ENCODE data around the gene TNIK. TPM values are rescaled to one million over a fixed set of nuclear protein-coding genes. Genes with fewer than 3 reads are reported as not detected.
A peak's percentile ranks its signal among the peaks of the same experiment; 100 is the strongest.

The TNIK gene
- total RNA-seq, 4 donors from 2014 or later, result 32.9 to 52.0 (median 40.2) TPM

DNA sequence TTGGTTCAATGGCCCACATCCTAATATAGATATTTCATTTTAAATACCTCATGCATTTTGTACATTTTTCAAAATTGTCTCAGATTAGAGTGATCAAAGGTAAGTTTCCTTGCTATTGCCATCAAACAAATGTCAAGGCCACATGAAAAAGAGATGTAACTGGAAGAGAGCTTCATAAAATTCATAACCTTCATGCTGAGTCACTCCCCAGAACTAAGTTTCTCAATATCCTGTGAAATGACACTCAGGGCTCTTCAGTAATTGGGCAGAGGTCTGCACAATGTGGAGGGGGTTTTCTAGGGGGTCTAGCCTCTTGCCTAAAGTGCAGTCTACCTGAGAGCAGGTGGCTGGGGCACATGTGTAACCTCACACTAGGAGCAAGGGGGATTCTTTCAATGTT, 281.5 kb downstream of the TNIK start:
- no peak for TF ChIP-seq POLR2A (IDR thresholded peaks at IDR 0.05)
- no peak for TF ChIP-seq EP300 (IDR thresholded peaks at IDR 0.05; ENCODE audit: low read depth)
- TF ChIP-seq, protein P1, sequence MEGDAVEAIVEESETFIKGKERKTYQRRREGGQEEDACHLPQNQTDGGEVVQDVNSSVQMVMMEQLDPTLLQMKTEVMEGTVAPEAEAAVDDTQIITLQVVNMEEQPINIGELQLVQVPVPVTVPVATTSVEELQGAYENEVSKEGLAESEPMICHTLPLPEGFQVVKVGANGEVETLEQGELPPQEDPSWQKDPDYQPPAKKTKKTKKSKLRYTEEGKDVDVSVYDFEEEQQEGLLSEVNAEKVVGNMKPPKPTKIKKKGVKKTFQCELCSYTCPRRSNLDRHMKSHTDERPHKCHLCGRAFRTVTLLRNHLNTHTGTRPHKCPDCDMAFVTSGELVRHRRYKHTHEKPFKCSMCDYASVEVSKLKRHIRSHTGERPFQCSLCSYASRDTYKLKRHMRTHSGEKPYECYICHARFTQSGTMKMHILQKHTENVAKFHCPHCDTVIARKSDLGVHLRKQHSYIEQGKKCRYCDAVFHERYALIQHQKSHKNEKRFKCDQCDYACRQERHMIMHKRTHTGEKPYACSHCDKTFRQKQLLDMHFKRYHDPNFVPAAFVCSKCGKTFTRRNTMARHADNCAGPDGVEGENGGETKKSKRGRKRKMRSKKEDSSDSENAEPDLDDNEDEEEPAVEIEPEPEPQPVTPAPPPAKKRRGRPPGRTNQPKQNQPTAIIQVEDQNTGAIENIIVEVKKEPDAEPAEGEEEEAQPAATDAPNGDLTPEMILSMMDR (IDR thresholded peaks at IDR 0.05), result no peak
- no peak for TF ChIP-seq POLR2AphosphoS5 (IDR thresholded peaks at IDR 0.05)

DNA sequence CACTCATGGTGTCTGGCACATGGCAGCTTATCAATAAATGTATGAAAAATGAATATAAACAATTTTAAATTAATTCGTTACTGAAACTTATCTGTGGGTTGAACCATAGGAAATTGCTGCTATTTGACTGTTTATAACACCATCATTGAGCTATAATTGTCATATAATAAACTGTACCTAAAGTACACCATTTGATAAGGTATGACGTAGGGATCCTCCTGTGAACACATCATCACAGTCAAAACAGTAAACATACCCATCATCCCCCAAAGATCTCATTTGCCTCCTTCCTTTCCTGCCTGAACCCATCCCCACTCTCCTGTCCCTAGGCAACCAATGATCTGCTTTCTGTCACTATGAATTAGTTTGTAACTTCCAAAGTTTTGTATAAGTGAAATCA, 282.7 kb downstream of the TNIK start:
- Histone ChIP-seq H3K4me3 (no peak overlapping the region), H3K4me1 (peaks cover 3 to 28% (median 18%) of the 10 kb centered on the region in 4 donors), H3K27ac (no peak overlapping the region), H3K27me3 (no peaks in the 10 kb centered on the region), H3K36me3 (no peaks in the 10 kb centered on the region), H3K9me3 (no peaks in the 10 kb centered on the region)
- in situ Hi-C loops (cut with MboI; ENCODE audit: low pct_ligation_motif_present in 1 of 4, low pct_unique_long_range_greater_than_20kb in 1 of 4, low sequenced_read_pairs in 3 of 4), result no loop called here
- no peak for DNase-seq
- intact Hi-C loops (cut with DNase I; ENCODE audit: low total_unique reads), result no loop called here
- WGBS, 2 donors (ENCODE audit: low coverage in 1 of 2), result 56 to 63% methylated on average over 2 of the region's 2 CpGs
- TF ChIP-seq, protein P1 (IDR thresholded peaks at IDR 0.05), result no peak
- TF ChIP-seq POLR2A (IDR thresholded peaks at IDR 0.05) (no peak), POLR2AphosphoS5 (IDR thresholded peaks at IDR 0.05) (no peak), EP300 (IDR thresholded peaks at IDR 0.05; ENCODE audit: low read depth) (no peak)

More for the DNA sequence above, 281.5 kb downstream of the TNIK start:
- Histone ChIP-seq H3K4me3 (no peak overlapping the region), H3K9me3 (no peaks in the 10 kb centered on the region), H3K27me3 (no peaks in the 10 kb centered on the region), H3K4me1 (peaks cover 3 to 30% (median 18%) of the 10 kb centered on the region in 4 donors), H3K27ac (no peak overlapping the region), H3K36me3 (no peaks in the 10 kb centered on the region)
- DNase-seq, result no peak
- in situ Hi-C loops (cut with MboI; ENCODE audit: low pct_ligation_motif_present in 1 of 4, low pct_unique_long_range_greater_than_20kb in 1 of 4, low sequenced_read_pairs in 3 of 4), result no loop called here
- intact Hi-C loops (cut with DNase I; ENCODE audit: low total_unique reads), result no loop called here

DNA sequence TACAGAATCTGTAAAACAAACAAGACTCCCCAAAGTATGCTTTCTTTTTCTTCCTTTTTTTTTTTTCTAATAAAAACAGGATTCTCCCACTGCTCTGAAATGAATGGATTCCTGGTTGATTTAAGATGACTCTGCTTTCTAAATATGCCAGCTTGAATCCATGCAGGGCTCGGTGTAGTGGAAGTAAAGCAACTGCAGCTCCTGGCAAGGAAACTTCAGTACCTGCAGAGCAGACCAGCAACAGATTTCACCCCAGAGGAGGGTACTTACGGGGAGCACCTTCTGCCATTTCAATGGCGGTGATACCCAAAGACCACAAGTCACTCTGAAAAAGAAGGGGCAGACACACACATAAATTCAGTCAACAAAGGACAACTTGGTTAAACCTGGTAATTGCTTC, 283.1 kb downstream of the TNIK start:
- no peak overlapping the region for H3K4me3 ChIP-seq
- intact Hi-C loops (cut with DNase I; ENCODE audit: low total_unique reads), result no loop called here
- TF ChIP-seq, protein P1 (IDR thresholded peaks at IDR 0.05), result no peak
- no peak for TF ChIP-seq EP300 (IDR thresholded peaks at IDR 0.05; ENCODE audit: low read depth)
- TF ChIP-seq POLR2AphosphoS5 (IDR thresholded peaks at IDR 0.05), result no peak
- no peak for TF ChIP-seq POLR2A (IDR thresholded peaks at IDR 0.05)
- DNase-seq, result no peak
- H3K9me3 ChIP-seq, result no peaks in the 10 kb centered on the region
- H3K27ac ChIP-seq, result peak overlapping the region in 1 of 4 donors; percentile 1
- in situ Hi-C loops (cut with MboI; ENCODE audit: low pct_ligation_motif_present in 1 of 4, low pct_unique_long_range_greater_than_20kb in 1 of 4, low sequenced_read_pairs in 3 of 4), result no loop called here
- WGBS, 2 donors (ENCODE audit: low coverage in 1 of 2), result 59% methylated on average over 3 of the region's 3 CpGs; no CpG with 5 or more reads in 1 of the 2 donors
- H3K27me3 ChIP-seq, result no peaks in the 10 kb centered on the region
- no peaks in the 10 kb centered on the region for H3K36me3 ChIP-seq
- peaks cover 3 to 24% (median 16%) of the 10 kb centered on the region in 4 donors for H3K4me1 ChIP-seq

DNA sequence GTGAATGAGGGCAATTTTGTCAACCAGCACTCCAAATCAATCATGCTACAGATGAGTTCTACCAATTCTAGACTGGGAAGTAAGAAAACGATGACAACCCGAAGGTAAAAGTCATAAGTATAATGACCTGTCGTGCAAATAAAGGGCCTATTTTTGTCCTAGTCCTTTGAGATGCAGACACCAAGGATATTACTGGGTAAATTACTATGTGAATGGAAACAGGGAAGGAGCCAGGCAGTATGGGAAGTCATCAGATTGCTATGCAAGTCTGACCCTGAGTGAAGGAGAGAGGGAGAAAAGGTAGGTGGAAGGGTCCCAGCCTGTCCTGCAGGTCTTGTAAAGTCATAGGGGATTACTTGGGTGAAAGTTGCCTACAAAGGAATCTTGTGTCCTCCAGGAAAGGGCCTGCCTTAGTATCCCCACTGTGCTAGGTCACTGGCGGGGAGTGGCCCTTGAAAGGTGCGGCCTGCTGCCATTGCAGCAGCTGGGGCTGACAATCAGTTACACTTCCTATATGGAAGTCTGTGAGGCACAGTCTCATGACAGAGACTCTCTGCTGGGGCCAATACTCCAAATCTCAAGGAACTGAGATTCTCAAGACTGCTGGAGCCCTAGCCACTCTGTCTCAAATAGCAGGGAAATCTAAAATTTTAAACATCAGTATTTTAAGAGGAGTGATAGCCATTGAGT, 283.8 kb downstream of the TNIK start:
- H3K9me3 ChIP-seq, result no peaks in the 10 kb centered on the region
- WGBS, 2 donors (ENCODE audit: low coverage in 1 of 2), result 86 to 88% methylated on average over 3 to 5 of the region's 5 CpGs
- H3K27ac ChIP-seq, result peak overlapping the region; percentile 37 to 71 (median 43)
- no peak overlapping the region for H3K4me3 ChIP-seq
- no peaks in the 10 kb centered on the region for H3K27me3 ChIP-seq
- no peaks in the 10 kb centered on the region for H3K36me3 ChIP-seq
- in situ Hi-C loops (cut with MboI; ENCODE audit: low pct_ligation_motif_present in 1 of 4, low pct_unique_long_range_greater_than_20kb in 1 of 4, low sequenced_read_pairs in 3 of 4), result no loop called here
- TF ChIP-seq POLR2AphosphoS5 (IDR thresholded peaks at IDR 0.05), result no peak
- TF ChIP-seq EP300 (IDR thresholded peaks at IDR 0.05; ENCODE audit: low read depth), result no peak
- TF ChIP-seq, protein P1 (IDR thresholded peaks at IDR 0.05), result no peak
- TF ChIP-seq POLR2A (IDR thresholded peaks at IDR 0.05), result no peak
- no peak for DNase-seq
- H3K4me1 ChIP-seq, result peaks cover 3 to 24% (median 16%) of the 10 kb centered on the region in 4 donors
- intact Hi-C loops (cut with DNase I; ENCODE audit: low total_unique reads), result no loop called here
